ENCODE results near the gene RAB3C.
"Not testable (repeated sequence)": the region's sequence is repeated elsewhere in the genome, so short reads cannot be mapped to it uniquely, and the experiment has no call there.

The RAB3C gene

DNA sequence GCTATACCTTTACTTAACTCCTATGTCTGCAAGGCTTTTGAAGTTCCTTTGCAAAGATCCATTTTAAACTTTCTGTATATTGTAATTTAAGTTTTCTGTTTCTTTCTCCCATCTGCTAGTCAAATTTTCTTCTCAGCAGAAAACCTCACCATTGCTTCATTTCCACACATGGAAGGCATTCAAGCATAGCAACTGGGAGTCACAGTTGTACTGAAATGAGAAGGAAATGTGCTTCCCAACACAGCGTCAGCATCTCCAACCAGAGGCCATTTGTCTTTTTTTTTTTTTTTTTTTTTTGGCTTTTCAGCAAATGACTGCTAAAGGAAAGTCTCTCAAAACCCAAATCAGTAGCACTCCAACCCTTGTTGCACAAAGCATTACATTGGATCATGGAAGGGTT, 92.5 kb downstream of the RAB3C start:
- DNase-seq (ENCODE audit: low spot score): no peak

DNA sequence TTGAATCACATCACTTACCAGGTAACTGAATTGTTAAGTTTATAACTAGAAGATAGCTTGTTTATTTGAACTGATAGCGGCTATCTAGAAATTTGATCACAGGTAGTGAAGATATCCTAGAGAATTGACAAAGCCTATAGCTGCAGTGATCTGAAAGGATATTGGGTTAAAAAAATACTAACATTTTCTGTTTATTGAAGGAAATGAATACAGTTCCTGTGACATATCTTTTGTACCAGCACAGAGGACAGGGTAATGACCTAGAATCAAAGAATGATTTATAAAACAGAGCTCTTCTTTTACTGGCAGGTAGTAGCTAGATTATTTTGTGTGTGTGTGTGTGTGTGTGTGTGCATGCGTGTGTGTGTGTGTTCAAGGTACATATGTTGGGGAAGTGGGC, 94.8 kb downstream of the RAB3C start:
- no peak for DNase-seq (ENCODE audit: low spot score)

DNA sequence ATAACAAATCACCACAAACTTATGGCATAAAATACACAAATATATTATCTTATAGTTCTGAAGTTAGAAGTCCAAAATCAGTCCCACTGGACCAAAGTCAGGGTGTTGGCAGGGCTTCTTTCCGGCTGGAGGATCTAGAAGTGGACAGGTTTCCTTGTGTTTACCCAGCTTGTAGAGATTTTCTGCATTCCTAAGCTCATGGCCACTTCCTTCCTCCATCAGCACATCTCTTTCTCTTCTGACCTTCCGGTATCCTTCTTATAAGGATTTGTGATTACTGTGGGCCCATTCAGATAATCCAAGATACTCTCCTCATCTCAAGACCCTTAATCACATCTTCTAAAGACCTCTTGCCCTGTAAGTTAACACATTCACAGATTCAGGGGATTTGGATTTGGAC, 97.6 kb downstream of the RAB3C start:
- no peak for DNase-seq (ENCODE audit: low spot score)

DNA sequence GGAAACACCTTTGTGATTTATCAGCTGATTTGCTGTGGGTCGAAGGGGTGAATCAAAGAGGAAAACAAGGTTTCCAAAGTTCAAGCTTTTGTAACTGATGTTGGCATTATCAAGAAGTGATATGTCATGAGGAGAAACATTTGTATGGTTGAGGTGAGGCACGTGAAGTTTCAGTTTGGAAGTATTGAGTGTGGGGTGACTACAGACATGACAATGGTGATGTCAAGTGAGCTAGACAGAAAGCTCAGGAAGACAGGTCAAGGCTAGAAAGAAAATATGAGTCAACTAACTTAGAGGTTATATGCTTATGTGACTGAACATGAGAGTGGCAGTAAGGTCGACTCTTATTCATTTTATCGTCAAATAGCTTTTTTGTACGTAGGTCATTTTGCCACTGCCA, 99.1 kb downstream of the RAB3C start:
- DNase-seq (ENCODE audit: low spot score): no peak

DNA sequence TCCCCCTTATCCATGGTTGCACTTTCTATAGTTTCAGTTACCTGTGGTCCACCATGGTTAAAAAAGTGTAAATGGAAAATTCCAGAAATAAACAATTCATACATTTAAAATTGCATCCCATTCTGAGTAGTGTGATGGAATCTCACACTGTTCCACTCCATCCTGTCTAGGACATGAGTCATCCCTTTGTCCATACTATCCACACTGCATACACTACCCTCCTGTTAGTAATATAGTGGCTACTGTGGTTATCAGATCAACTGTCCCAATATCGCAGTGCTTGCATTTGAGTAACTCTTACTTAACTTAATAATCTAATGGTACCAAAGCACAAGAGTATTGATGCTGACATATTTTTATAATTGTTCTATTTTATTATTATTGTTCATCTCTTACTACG, 100.7 kb downstream of the RAB3C start:
- DNase-seq (ENCODE audit: low spot score): no peak

DNA sequence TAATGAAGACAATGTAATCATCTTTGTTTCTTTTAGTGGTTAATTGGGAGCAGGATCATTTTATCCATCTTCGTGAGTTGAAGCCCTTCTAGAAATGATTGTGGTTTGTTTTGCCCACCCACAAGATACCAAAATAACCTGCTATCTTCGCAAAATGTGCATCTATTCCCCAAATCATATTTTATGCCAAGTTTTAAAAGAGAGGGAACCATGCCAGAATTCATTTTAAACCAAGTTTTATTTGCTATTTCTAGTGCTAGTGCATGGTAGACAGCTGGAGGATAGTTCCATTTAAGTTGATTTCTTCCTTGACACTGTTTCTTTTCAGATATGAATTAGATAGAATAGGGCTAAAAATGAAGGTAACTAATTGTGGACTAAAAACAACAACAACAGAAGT, 104.2 kb downstream of the RAB3C start:
- DNase-seq (ENCODE audit: low spot score): no peak

DNA sequence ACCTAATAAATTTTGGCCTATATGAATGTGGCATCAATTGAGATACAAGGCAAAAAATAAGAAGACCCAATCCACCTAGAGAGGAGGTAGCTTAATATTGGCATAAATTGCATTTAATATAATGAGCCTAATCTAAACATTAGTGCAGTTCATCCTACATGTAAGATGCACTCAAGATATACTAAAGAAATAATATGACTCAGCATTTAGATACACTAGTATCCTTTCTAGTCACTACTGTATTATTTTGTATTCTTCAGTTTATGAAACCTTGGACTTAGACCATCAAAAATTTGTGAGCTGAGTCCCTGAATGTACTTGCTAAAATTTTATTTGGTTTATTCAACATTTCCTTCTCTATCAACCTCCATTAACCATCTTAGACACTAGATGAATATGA, 104.7 kb downstream of the RAB3C start:
- no peak for DNase-seq (ENCODE audit: low spot score)

DNA sequence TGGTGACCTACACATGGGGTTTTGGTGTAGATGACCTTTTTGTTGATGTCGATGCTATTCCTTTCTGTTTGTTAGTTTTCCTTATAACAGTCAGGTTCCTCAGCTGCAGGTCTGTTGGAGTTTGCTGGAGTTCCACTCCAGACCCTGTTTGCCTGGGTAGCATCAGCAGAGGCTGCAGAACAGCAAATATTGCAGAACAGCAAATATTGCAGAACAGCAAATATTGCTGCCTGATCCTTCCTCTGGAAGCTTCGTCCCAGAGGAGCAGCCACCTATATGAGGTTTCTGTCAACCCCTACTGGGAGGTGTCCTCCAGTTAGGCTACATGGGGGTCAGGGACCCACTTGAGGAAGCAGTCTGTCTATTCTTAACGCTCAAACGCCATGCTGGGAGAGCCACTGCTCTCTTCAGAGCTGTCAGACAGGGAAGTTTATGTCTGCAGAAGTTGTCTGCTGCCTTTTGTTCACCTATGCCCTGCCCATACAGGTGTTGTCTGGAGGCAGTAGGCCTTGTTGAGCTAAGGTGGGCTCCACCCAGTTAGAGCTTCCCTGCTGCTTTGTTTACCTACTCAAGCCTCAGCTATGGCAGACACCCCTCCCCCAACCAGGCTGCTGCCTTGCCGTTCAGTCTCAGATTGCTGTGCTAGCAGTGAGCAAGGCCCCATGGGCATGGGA, 116.3 kb downstream of the RAB3C start:
- DNase-seq (ENCODE audit: low spot score): not testable (repeated sequence)

DNA sequence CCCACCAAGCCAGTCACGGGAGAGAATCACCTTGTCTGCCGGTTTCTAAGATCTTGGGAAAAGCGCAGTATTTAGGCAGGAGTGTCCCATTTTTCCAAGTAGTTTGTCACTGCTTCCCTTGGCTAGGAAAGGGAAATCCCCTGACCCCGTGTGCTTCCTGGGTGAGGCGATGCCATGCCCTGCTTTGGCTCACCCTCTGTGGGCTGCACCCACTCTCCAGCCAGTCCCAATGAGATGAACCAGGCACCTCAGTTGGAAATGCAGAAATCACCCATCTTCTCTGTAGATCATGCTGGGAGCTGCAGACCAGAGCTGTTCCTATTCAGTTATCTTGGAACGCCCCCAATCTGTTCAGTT, 116.9 kb downstream of the RAB3C start:
- DNase-seq (ENCODE audit: low spot score): no peak

DNA sequence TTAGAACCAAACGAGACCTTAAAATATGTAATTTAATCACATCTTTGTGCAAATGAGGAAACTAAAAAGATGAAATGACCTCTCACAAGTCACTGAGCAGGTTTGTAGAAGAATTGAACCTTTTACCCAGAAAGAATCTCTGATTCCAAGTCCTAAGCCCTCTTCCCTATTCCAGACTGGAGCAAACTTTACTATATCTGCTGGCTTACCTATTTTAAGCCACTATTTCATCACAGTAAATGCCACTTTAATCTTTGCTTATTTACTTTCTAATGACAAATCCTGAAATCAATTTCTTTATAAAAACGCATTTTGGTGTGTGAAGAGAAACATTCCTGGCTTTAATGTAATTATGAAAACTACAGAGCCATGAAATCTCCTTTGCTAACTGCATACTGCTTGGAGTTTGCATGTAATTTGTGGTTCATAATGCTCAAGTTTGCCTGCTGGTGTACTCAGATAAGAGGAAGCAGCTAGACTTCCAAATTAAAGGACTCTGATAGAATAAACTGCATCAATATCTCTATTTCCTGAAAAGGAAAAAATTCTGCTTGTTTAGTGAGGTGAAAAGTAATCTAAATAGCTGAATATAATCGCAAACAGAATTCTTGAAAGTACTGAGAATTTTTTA, 121.2 kb downstream of the RAB3C start:
- no peak for DNase-seq (ENCODE audit: low spot score)

DNA sequence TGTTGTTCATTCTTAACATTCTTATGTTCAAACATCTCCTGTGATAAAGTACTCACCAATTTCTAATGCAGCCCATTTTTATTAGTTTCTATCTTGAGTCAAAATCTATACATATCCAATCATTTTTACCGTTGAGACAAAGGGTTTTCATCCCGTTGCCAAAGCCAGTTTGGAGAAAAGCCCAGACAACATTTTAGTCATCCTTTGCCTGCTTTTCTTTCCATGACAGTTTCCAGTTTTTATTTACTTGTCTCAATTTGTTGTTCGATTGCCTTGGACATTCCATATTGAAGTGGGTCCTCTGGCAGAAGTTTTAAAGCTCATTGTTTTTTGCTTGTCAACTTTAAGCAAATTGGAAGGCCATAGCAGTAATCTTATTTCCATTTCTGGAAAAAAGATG, 123.9 kb downstream of the RAB3C start:
- no peak for DNase-seq (ENCODE audit: low spot score)

DNA sequence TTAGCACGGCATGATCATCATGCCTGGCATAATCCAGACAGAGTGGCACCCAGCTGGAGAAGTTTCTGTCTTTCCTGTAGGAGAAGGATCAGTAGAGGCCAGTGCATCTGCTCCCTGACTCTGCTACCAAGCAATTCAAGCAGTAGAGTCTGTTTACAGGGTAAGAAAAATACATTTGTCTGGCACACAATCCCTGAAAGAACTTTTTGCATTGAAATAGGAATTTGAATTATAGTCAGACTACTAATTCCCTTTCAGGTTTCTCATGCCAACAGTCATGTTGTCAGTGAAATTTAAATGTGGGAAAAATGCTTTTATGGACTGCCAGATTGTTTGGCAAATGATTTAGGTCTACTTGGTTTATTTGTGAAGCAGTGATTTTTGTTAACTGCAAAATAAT, 125.6 kb downstream of the RAB3C start:
- DNase-seq (ENCODE audit: low spot score): no peak

DNA sequence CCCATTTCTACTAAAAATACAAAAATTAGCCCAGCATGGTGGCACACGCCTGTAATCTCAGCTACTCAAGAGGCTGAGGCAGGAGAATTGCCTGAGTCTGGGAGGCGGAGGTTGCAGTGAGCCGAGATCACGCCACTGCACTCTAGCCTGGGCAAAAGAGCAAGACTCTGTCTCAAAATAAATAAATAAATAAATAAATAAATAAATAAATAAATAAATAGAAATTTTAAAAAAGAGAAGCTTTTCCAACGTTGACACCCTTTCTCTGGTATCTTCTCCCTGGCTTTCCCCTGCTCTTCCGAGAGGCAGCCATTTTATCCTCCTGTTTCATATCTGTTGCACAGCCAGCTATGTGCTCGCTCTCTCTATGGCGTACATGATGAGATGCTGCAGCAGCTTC, 127.5 kb downstream of the RAB3C start:
- not testable (repeated sequence) for DNase-seq (ENCODE audit: low spot score)

DNA sequence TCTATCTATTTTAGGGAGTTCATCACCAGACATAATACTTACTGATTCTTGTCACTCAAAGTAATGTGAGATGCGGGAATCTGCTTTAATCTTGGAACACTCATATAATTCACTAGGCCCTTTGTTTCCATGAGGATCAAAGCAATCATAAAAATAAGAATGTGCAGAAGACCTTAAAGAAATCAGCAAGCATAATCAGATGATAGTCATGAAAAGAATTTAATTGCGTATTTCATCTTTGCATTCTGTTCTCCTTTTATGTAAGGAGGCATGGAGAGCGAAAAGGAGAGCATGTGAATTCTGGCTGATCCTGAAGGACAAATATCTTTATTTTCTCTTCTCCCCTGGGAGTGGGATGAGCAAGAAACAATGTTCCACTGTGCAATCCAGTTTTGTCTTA, 128.0 kb downstream of the RAB3C start:
- DNase-seq (ENCODE audit: low spot score): no peak

DNA sequence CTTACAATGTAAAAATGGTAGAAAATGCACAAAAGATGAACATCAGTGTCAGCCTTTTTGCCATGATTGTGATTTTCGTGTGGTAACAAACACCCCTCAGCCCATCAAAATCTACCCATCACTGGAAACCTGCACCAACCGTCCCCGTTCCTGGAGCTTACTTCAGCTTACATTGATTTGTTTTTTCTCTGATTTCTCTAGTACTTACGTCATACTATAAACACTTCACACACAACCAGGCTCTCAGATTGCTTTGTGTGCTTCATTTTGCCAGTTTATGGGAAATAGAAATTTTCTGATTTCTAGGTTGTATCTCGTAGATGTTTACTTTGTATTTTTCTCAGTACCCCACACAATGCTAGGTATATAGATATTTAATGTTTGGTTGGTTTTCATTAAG, 129.1 kb downstream of the RAB3C start:
- no peak for DNase-seq (ENCODE audit: low spot score)

DNA sequence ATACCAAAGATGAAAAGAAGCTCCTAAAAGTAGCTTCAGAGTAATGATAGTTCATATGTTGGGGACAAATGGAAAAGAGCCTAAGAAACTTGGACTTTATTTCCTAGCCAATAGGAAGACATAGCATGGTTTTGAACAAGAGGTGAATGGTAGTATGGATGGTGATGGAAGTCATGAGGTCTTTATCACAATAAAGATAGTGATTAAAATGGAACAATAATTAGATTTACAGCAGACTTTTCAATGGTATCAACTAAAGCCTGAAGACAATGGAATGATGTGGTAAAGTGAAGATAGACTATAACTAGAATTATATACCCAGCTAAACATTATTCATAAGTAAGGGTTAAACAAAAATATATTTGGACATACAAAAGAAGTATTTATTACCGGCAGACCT, 131.2 kb downstream of the RAB3C start:
- no peak for DNase-seq (ENCODE audit: low spot score)

DNA sequence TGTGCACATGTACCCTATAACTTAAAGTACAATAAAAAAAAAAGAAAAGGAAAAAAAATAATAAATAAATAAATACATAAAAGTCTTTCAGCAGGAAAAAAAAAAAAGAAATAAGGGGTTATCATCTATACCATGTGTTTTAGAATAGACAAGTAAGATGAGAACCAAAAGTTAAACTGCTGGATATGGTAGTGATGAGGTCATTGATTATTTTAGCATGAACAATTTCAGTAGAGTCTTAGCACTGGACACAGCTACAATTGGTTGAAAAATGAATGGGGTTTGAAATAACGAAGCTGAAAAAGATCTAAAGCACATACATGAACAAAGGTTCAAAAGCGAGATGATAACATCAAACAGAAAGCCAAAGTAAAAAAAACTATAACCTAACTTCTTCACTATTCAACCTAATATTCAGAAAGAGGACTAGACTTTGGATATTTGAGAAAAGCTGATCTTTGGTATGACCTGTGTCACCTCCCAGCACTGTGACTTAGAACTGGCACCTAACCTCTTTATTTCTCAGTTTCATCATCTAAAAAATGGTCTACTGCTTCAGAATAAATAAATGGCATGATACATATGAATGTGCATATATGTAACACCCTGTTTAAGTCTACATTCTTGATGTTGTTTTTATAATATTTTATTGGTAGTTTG, 133.3 kb downstream of the RAB3C start:
- no peak for DNase-seq (ENCODE audit: low spot score)

DNA sequence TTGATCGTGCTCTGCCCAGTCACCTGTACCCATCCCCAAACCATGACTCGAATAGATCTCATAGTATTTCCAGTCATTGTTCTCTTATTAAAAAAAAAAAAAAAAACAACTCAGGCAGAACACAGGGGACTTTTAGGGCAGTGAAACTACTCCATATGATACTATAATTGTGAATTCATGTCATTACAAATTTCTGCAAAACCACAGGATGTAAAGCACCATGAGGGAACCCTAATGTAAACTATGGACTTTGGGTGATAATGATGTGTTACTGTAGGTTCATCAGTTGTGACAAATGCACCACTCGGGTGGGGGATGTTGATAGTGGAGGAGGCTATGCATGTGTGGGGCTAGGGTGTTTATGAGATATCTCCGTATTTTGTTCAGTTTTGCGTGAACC, 133.8 kb downstream of the RAB3C start:
- DNase-seq (ENCODE audit: low spot score): no peak

DNA sequence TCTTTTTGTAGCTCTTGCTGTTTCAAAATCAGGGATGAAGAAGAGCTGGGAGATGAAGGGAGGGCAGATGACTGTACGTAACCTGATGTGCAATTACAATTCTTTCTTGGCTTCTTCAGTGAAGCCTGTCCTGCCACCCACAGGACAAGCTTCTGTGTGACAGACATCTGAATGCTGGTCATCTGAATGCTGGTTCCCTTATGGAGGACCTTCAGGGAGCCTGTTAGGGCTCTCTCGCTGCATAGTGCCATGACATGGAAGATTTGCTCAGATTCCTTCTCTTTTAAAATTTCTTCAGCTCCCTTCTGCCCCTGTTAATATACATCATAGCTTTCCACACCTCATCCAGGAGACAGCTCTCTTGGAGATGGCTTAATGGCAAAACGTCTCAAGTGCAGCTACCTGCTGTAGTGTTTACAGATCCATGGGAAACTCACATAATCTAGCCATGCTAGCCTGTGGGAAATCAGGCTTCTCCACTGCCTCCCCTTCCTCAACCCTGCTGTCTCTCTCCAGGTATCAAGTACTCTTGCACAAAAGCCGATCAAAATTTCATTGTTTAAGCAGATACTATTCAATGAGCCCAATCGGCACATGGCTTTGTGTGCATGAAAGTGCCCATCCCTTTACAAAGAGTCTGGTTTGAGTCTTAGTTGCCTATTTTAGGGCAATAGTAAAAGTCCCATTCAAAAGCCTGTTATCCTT, 134.6 kb downstream of the RAB3C start:
- DNase-seq (ENCODE audit: low spot score): no peak

DNA sequence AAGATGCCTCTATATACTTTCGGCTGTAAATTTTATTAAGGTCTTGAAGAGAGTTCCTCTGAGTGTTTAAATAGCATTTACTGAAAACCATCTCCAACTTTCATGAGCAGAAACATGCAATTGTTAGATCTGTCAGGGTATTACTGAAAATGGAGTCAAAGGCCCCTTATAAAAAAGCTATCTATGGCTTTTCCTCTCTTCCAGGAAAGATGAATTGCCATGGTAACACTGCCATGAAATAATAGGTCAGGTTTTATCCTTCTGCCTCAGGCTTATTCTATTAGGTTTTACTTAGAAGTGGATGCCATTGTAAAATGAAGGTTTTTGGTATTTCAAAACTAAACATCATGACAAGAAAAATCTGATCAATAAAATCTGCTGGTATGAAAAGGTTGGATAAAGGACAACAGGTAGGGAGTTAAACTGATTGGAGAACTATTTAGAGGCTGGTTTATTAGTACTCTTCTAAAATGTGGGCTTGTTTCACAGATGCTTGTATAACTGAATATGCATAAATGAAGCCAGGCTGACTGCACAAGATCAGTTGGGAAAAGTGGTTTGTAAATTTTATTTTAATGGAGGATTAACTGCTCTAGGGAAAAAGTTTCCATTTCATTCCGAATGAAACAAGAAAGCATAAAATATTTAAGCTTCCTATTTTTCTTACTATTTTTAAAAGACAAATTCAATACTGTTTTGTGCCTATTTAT, 135.5 kb downstream of the RAB3C start:
- DNase-seq (ENCODE audit: low spot score): no peak

DNA sequence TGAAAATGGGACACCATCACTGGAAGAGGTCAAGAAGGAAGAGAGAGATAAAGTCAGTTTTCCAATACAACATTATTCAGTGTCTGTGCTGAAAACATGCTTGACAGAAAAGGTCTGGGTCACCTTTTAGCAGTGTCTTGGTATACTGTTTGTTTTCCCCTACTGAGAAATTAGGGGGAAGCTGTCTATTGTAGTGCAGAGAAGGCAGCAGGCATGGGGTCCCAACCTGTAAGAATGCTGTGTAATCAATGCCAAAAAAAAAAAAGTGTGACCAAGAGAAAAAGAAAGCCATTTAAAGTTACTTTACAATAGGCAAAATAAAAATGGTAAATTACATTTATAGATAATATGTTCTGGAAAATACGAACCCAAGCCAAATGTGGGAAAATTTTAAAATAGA, 139.3 kb downstream of the RAB3C start:
- no peak for DNase-seq (ENCODE audit: low spot score)

DNA sequence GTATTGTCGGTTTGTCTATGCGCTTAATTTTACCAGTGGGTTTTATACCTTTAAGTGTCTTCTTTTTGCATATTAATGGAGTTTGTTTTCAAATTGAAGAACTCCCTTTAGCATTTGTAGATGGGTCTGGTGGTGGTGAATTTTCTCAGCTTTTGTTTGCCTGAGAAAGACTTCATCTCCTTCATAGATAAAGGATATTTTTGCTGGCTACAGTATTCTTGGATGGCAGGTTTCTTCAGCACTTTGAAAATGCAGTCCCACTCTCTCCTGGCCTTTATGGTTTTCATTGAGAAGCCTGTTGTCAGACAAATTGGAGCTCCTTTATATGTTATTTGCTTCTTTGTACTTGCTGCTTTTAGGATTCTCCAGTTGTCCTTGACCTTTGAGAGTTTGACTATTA, 142.1 kb downstream of the RAB3C start:
- DNase-seq (ENCODE audit: low spot score): no peak

DNA sequence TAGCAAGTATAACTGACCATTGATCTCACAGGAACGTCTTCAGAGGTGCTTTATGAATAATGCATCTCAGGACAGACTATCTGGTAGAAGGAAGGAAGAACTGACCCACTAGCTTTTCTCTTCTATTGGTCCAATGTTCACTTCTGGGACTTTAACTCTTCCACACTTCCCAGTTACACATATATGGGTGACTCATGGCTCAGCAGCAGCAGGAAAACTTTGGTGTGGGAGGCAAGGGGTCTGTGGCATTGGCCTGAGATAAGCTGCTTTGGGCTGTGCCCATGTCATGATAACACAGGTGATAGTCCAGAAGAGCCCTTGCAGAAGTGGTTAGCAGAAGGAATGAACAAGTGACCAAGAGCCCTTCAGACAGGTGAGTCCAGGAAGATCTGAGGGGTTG, 148.8 kb downstream of the RAB3C start:
- no peak for DNase-seq (ENCODE audit: low spot score)

Data from CD4-positive, alpha-beta T cell treated with Interleukin-6 at 100 ng/mL for 8 hours (primary cell).